Bone marrow (tissue), 2 donors: Measurements from ENCODE around the gene JAGN1.
"Not testable (repeated sequence)": the region's sequence is repeated elsewhere in the genome, so short reads cannot be mapped to it uniquely, and the experiment has no call there.

ENCODE experiments used
- DNase-seq, 2 donors: peaks; one replicate each; lab custom pipeline; 2025; lab: John Stamatoyannopoulos, UW

JAGN1 gene

GRCh38 chr3:9898467-9899241 lies 8.2 kb downstream of the JAGN1 start:
- DNase-seq = no peak

- DNase-seq = no peak
Observed at GRCh38 chr3:9899289-9899791, 8.9 kb downstream of the JAGN1 start.

DNA sequence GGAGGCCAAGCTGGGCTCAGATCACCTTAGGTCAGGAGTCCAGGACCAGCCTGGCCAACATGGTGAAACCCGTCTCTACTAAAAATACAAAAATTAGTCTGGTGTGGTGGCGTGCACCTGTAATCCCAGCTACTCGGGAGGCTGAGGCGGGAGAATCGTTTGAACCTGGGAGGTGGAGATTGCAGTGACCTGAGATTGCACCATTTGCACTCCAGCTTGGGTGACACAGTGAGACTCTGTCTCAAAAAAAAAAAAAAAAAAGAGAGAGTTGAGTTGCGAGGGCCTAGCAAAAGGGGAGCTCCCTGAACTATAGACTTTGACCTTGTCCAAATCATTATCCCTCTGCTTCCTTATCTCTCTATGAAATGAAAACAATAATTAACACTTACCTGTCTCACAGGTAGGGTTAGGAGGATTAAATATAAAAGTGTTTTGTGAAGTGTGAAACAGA lies 10.6 kb downstream of the JAGN1 start:
- not testable (repeated sequence) for DNase-seq

- DNase-seq = peak in 1 of 2 donors; percentile 47
Observed at GRCh38 chr3:9901967-9902366, 11.6 kb downstream of the JAGN1 start.

- DNase-seq = no peak
Observed at GRCh38 chr3:9902372-9903237, 12.2 kb downstream of the JAGN1 start, which contains the start of gene IL17RE. Gene IL17RE (plus strand): TSS chr3:9902848. CDS start chr3:9902933, 85 bp downstream.

DNA sequence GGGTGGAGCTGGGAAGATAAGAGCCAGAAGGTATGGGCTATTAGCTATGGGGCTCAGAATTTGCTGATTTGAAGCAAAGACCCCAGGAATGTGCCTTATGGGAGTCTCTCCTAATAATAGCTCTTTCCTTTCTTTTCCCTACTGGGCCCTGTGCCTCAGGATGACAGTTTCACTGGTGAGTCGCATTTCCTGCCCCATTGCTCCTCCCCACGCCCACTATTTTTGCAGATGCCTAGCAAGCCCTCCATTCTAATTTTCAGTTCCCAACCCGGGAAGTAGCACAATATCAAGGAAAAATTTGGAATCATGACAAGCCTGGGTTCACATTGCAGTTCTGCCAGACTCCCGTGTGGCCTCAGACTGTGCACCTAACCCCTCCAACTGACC lies 12.8 kb downstream of the JAGN1 start:
- peak in 1 of 2 donors; percentile 8 for DNase-seq

GRCh38 chr3:9903904-9904303 lies 13.5 kb downstream of the JAGN1 start:
- no peak for DNase-seq

- DNase-seq = no peak
Observed at GRCh38 chr3:9906480-9906879, 16.1 kb downstream of the JAGN1 start.

DNA sequence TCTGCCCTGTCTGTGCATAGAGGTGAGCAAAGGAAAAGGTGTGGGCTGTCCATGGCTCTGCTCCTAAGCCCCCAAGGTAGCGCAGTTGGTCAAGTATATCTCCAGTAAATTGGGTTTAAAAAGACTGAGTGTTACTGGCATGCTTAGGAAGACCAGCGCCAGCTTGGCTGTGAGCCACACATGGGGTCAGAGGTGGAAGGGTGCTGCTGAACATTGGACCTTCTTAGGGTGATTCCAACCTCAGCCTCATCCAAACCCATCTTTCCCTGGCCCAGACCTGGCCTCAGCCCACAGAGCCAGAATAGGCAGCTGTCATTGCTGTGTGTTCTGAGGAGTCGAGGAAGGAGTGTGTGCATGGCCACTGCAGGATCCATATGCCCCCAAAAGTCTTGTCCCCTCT lies 17.9 kb downstream of the JAGN1 start:
- DNase-seq = no peak

DNA sequence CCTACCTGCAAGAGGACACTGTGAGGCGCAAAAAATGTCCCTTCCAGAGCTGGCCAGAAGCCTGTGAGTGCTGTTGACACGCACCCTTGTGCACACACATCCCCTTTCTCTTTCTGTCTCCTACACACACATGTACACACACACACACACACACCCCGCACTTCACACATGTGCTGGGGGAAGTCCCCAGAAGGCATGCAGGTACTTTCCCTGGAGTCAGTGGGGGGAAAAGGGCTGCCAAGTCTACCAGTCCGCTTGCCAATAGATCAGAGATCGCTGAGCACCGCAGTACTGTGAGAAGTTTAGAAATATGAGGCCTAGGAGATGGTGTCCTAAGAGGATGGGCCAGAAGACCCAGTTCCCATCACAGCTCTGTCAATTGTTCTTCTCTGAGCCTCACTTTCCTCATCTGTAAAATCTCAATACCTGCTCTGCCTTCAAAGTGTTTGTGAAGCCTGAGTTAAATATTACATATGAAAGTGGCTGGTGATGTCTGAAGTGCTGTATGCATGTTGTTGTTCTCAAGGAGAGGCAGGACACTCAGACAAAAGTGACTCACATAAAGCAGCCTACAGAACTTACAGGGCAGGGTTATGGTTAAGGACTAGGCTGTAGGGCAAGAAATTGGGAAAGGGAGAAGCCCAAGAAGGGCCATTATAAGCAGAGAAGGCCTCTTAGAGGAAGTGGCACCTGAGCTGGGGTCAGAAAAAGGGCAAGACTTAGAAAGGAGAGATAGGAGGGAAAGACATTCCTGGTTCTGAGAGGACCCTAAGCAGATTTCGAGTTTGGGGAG lies 19.0 kb downstream of the JAGN1 start:
- no peak for DNase-seq

- DNase-seq = no peak
Observed at GRCh38 chr3:9911863-9912262, 21.5 kb downstream of the JAGN1 start.

- peak in 1 of 2 donors; percentile 35 for DNase-seq
Observed at GRCh38 chr3:9912294-9912935, 22.0 kb downstream of the JAGN1 start.

DNA sequence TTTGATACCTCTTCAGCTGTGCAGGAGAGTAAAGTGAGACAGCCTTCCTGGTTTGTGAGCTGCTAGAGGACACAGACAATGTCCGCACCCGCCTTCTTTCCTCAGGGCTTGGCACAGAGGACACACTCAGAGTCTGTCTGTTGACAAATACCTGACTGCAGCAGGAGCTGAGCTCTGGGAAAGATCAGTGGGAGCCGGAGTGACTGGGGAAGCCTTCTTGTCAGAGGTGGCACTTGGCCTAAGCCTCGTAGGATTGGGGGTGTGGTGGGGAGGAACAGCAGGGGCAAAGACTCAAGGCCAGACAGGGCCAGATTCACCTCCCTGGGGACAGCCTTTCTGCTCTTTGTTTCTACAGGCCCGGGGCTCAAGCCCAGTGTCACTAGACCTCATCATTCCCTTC lies 23.2 kb downstream of the JAGN1 start:
- no peak for DNase-seq

GRCh38 chr3:9914011-9914410 lies 23.6 kb downstream of the JAGN1 start:
- DNase-seq = no peak

DNA sequence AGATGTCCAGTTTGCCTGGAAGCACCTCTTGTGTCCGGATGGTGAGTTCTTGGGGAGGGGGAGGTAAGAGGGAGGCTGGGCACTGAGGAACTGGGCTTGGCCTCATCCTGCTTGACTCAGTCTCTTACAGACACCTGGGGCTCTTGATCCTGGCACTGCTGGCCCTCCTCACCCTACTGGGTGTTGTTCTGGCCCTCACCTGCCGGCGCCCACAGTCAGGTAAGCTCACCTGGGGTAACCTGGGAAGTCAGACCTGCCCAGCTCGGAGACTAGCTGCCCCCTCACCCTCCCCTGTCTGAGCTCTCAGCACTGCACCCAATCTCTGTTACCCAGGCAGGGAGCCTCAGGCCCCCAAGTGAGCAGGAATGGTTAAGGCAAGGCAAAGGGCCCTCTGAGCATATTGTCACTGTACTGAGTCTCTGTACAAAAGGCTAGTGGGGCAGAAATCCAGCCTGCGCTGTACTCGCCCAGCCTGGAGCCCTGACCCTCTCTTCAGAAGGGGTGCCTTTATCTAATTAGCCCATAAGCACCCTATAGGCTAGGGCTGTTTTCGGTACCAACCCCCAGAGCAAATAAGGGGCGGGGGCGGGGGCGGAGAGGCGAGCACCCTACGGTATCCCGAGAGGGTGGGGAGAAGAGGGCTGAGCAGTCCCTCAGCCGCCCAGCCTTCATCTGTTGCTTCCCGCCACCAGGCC lies 24.3 kb downstream of the JAGN1 start:
- no peak for DNase-seq

GRCh38 chr3:9915254-9916141 lies 25.1 kb downstream of the JAGN1 start:
- peak; percentile 20 to 28 for DNase-seq

DNA sequence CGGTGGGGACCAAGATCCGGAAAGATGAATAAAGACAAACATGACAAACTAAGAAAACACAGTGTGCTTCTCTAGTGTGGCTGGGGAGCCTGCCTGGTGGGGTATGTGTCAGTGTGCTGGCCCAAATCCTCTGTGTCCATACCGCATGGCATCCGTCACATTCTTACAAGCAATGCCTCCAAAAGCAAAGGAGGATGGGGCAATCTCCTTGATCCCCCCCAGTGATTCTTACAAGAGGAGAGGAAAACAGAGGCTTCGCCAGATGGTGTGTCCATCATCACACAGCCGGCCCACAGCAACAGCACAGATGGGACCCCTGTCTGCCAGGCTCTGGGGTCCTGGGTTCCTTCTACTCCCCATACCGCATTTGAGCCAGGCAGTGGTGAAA lies 25.9 kb downstream of the JAGN1 start:
- DNase-seq = no peak

GRCh38 chr3:9916734-9917680 lies 26.6 kb downstream of the JAGN1 start, which contains the start of gene IL17RC:
Gene IL17RC (plus strand): TSS chr3:9917098. CDS start chr3:9917316, 218 bp downstream.
- peak; percentile 27 to 53 for DNase-seq

GRCh38 chr3:9917820-9918219 lies 27.4 kb downstream of the JAGN1 start:
- no peak for DNase-seq
